A549 (cell line): ENCODE measurements around the gene SIVA1.

Experiments used
- CEBPB ChIP-seq, 2 experiments: fragments of >200 bp in 1 of 2; sonication (Bioruptor Twin) in 1 of 2; formaldehyde crosslinking in 1 of 2; IDR thresholded peaks; 2 replicates each; pipeline ENCODE4 v1.6.1; 2012 to 2016
- CHD4 ChIP-seq: fragments of 200-600 bp; sonication (generic); IDR thresholded peaks from 2 replicates; pipeline ENCODE4 v1.6.1; 2016; ENCODE audit warnings: antibody characterized with exemption, mild to moderate bottlenecking, borderline replicate concordance
- CTCF ChIP-seq: fragments of >200 bp; sonication (Bioruptor Twin); formaldehyde crosslinking; IDR thresholded peaks from 3 replicates; pipeline ENCODE4 v1.5.1; 2016
- EP300 ChIP-seq, 2 experiments: fragments of >200 bp; sonication (Bioruptor Twin); formaldehyde crosslinking; IDR thresholded peaks; 2 replicates in 1 of 2; 3 replicates in 1 of 2; pipeline ENCODE4 v1.6.1; 2016 to 2017
- ESRRA ChIP-seq: fragments of 150-350 bp; IDR thresholded peaks from 2 replicates; pipeline ENCODE4 v1.6.1; 2014; ENCODE audit warnings: mild to moderate bottlenecking, low read length, borderline replicate concordance
- GATA3 ChIP-seq: IDR thresholded peaks from 2 replicates; pipeline ENCODE4 v1.6.1; 2012; ENCODE audit warnings: borderline replicate concordance
- HOXA7 ChIP-seq: fragments of 250-450 bp; sonication (Bioruptor Pico); IDR thresholded peaks from 2 replicates; pipeline ENCODE4 v1.5.0; 2020; ENCODE audit warnings: mild to moderate bottlenecking, moderate library complexity
- PBX3 ChIP-seq: IDR thresholded peaks from 2 replicates; pipeline ENCODE4 v1.6.1; 2012
- PHF8 ChIP-seq: fragments of 200-600 bp; sonication (generic); IDR thresholded peaks from 2 replicates; pipeline ENCODE4 v1.6.1; 2016; ENCODE audit warnings: low read depth, mild to moderate bottlenecking, antibody characterized with exemption, moderate library complexity, borderline replicate concordance
- POLR2A ChIP-seq: IDR thresholded peaks from 2 replicates; pipeline ENCODE4 v1.6.1; 2012; ENCODE audit warnings: mild to moderate bottlenecking, low read length
- RFX5 ChIP-seq: fragments of 450-650 bp; IDR thresholded peaks from 2 replicates; pipeline ENCODE4 v1.7.1; 2014; ENCODE audit warnings: antibody characterized with exemption, mild to moderate bottlenecking, moderate library complexity
- SMC3 ChIP-seq: fragments of >200 bp; sonication (Bioruptor Twin); formaldehyde crosslinking; IDR thresholded peaks from 3 replicates; pipeline ENCODE4 v1.6.1; 2018; ENCODE audit warnings: inconsistent platforms
- TFCP2L1 ChIP-seq: fragments of 250-450 bp; sonication (Bioruptor Pico); IDR thresholded peaks from 2 replicates; pipeline ENCODE4 v1.5.0; 2021; ENCODE audit warnings: mild to moderate bottlenecking

GRCh38 chr14:104751539-104752422 lies 1.2 kb upstream of the SIVA1 start:
- TF ChIP-seq RFX5, result no peak
- TF ChIP-seq HOXA7 (CRISPR knock-in tag), result no peak
- no peak for TF ChIP-seq CTCF
- no peak for TF ChIP-seq PHF8
- TF ChIP-seq TFCP2L1, result 0 out of 2 replicates have a peak, but pooled peaks have one; percentile 12
- TF ChIP-seq ESRRA, result no peak
- no peak for TF ChIP-seq GATA3
- no peak for TF ChIP-seq POLR2A
- no peak for TF ChIP-seq CEBPB (IDR thresholded peaks at IDR 0.05)
- TF ChIP-seq SMC3, result no peak
- no peak for TF ChIP-seq EP300 (IDR thresholded peaks at IDR 0.05)
- no peak for TF ChIP-seq PBX3
- TF ChIP-seq CHD4, result no peak
